Lung (tissue), 12 donors: ENCODE measurements around the gene PPP2R2C. TPM values are rescaled to one million over a fixed set of nuclear protein-coding genes. Genes with fewer than 3 reads are reported as not detected.

ENCODE experiments used
- ATAC-seq: fragments of 200-7000 bp; cut with Tn5 transposase; one replicate; pipeline ENCODE4 v1.9.1; 2020; ENCODE audit warnings: moderate number of reproducible peaks; ENCODE audit not compliant: insufficient read depth, low FRiP score
- DNase-seq, 3 donors: peaks; one replicate each; pipeline ENCODE4 v3.0.0-alpha.2; 2013 to 2017
- H3K27ac ChIP-seq, 2 donors: one replicate each; pipeline ENCODE4 v1.5.1; 2013; ENCODE audit warnings: mild to moderate bottlenecking in 2 of 2, moderate library complexity in 2 of 2, control low read depth in 1 of 2, inconsistent platforms in 1 of 2, low read depth in 1 of 2, low read length in 1 of 2
- H3K27me3 ChIP-seq, 3 donors: one replicate each; pipeline ENCODE4 v1.5.1; 2013; ENCODE audit warnings: low read length in 2 of 3; ENCODE audit not compliant: control insufficient read depth in 3 of 3, insufficient read depth in 3 of 3
- H3K36me3 ChIP-seq, 4 donors: one replicate each; pipeline ENCODE4 v1.5.1; 2013; ENCODE audit warnings: low read length in 4 of 4, mild to moderate bottlenecking in 1 of 4, moderate library complexity in 1 of 4; ENCODE audit not compliant: control insufficient read depth in 4 of 4, insufficient read depth in 4 of 4
- H3K4me1 ChIP-seq, 5 donors: one replicate each; pipeline ENCODE4 v1.5.1; 2013; ENCODE audit warnings: low read length in 5 of 5, mild to moderate bottlenecking in 2 of 5, moderate library complexity in 1 of 5; ENCODE audit not compliant: control insufficient read depth in 5 of 5, insufficient read depth in 5 of 5
- H3K4me3 ChIP-seq: one replicate; pipeline ENCODE4 v1.5.1; 2013; ENCODE audit warnings: mild to moderate bottlenecking, control low read depth, moderate library complexity
- H3K9ac ChIP-seq, 2 donors: one replicate each; pipeline ENCODE4 v1.5.1; 2013; ENCODE audit warnings: low read length in 2 of 2, control low read depth in 1 of 2; ENCODE audit not compliant: insufficient read depth in 1 of 2
- H3K9me3 ChIP-seq, 4 donors: one replicate each; pipeline ENCODE4 v1.5.1; 2013; ENCODE audit warnings: low read length in 3 of 4, mild to moderate bottlenecking in 1 of 4, moderate library complexity in 1 of 4; ENCODE audit not compliant: control insufficient read depth in 4 of 4, insufficient read depth in 3 of 4
- WGBS, 2 donors: extraction: QIAGEN DNeasy Blood & Tissue Kit; methylation state at CpG; one replicate each; pipeline ENCODE4 v1.1.7; 2013; 5-methylcytosine and 5-hydroxymethylcytosine counted together
- polyA plus RNA-seq, 2 donors: library from polyadenylated mRNA; stranded (reverse); fragments of 200-250 nt; gene quantifications; one replicate each; pipeline ENCODE4 v1.2.1, GENCODE V29; 2013
- total RNA-seq, 2 donors: library from RNA; depleted of rRNA in 1 of 2; stranded (reverse); fragments of >200 nt in 1 of 2; gene quantifications; one replicate each; pipeline ENCODE4 v1.2.1, GENCODE V29; 2014 to 2021
- TF ChIP-seq, protein P1 (sequence below): IDR thresholded peaks from 2 replicates; pipeline ENCODE4 v1.5.1; 2012; ENCODE audit warnings: mild to moderate bottlenecking; ENCODE audit errors: control extremely low read depth, extremely low read depth
- donor health status: control.
- donor health status: control.
- donor health status: Bipolar disorder and iron deficiency.
- donor health status: healthy.
- donor health status: DM: yes; HTN: yes; CAD: no.

PPP2R2C gene
- total and polyA plus RNA-seq, 4 donors: 0.03 to 0.57 (median 0.04) TPM

DNA sequence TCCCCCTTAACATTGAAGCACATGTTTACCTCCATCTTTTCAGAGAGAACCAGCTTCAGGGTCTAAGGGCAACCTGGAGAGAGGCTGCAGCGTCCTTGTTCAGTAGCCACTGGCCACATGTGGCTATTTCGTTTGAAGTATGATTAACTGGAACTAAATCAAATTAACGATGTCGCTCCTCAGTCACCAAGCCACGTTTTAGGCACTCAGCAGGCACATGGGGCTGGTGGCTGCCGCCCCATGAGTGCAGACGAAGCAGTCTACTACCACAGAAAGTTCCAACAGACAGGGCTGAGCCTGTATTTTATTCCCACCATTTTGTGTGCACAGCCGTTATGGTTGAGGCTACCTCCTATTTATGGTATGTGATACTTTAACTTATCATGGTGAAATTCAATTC is 103.4 kb downstream of the PPP2R2C start:
- H3K36me3 ChIP-seq: no peaks in the 10 kb centered on the region
- H3K4me3 ChIP-seq: no peak overlapping the region
- WGBS, 2 donors: 70 to 78% methylated on average over 8 of the region's 8 CpGs
- no peak for DNase-seq
- H3K9ac ChIP-seq: no peak overlapping the region
- H3K9me3 ChIP-seq: peaks cover 0 to 2% (median 0%) of the 10 kb centered on the region in 4 donors
- no peaks in the 10 kb centered on the region for H3K4me1 ChIP-seq
- no peak for ATAC-seq
- H3K27ac ChIP-seq: no peak overlapping the region
- TF ChIP-seq, protein P1, sequence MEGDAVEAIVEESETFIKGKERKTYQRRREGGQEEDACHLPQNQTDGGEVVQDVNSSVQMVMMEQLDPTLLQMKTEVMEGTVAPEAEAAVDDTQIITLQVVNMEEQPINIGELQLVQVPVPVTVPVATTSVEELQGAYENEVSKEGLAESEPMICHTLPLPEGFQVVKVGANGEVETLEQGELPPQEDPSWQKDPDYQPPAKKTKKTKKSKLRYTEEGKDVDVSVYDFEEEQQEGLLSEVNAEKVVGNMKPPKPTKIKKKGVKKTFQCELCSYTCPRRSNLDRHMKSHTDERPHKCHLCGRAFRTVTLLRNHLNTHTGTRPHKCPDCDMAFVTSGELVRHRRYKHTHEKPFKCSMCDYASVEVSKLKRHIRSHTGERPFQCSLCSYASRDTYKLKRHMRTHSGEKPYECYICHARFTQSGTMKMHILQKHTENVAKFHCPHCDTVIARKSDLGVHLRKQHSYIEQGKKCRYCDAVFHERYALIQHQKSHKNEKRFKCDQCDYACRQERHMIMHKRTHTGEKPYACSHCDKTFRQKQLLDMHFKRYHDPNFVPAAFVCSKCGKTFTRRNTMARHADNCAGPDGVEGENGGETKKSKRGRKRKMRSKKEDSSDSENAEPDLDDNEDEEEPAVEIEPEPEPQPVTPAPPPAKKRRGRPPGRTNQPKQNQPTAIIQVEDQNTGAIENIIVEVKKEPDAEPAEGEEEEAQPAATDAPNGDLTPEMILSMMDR: no peak
- H3K27me3 ChIP-seq: peaks cover 0 to 15% (median 2%) of the 10 kb centered on the region in 3 donors

DNA sequence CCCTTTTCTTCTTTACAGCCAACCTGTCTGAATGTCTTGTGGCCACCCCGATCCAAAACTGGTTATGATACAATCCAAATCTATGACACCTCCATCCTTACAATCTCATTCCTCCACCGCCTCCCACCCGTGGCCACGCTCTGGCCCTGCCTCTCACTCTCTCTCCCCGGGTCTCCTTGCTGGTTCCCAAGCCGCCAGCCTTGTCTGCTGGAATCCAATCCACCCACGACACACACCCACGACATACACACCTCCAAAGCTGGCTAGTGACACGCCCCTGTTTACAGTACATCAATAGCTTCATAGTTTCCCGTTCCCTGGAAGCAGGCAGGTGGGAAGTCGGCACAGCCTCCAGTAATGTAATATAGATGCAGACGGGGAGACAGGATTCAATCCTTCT is 103.8 kb downstream of the PPP2R2C start:
- TF ChIP-seq, protein P1: no peak
- 69 to 76% methylated on average over 12 of the region's 12 CpGs for WGBS, 2 donors
- H3K4me3 ChIP-seq: no peak overlapping the region
- H3K4me1 ChIP-seq: no peaks in the 10 kb centered on the region
- peaks cover 0 to 15% (median 2%) of the 10 kb centered on the region in 3 donors for H3K27me3 ChIP-seq
- H3K9me3 ChIP-seq: peaks cover 0 to 2% (median 0%) of the 10 kb centered on the region in 4 donors
- H3K27ac ChIP-seq: no peak overlapping the region
- no peaks in the 10 kb centered on the region for H3K36me3 ChIP-seq
- DNase-seq (no peak), ATAC-seq (no peak)
- H3K9ac ChIP-seq: no peak overlapping the region

DNA sequence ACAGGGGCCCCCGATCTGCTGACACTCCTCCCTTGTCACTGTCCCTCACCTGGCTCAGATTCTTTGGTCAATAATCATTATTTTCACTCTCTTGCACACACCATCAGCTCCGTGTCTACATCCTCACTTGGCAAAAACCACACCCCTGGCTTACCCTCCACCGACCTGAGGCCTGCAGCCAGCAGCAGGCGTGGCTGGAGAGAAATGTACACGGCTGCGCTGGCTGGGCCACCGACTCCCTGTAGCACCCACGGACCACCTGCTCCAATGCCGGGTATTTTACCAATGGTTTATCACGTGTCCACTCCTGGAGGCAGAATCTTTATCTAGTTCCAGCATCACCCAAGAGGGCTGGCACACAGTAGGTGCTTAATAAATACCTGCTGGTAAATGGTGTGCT is 104.3 kb downstream of the PPP2R2C start:
- DNase-seq: no peak
- 77 to 79% methylated on average over 10 of the region's 10 CpGs for WGBS, 2 donors
- ATAC-seq: no peak

More for the DNA sequence above, 104.3 kb downstream of the PPP2R2C start:
- Histone ChIP-seq H3K27me3 (peaks cover 0 to 15% (median 2%) of the 10 kb centered on the region in 3 donors), H3K9ac (no peak overlapping the region), H3K27ac (no peak overlapping the region), H3K9me3 (peaks cover 0 to 2% (median 0%) of the 10 kb centered on the region in 4 donors), H3K4me3 (no peak overlapping the region), H3K4me1 (no peaks in the 10 kb centered on the region), H3K36me3 (no peaks in the 10 kb centered on the region)
- TF ChIP-seq, protein P1: no peak
